IMR-90 (cell line): ENCODE results near the gene PXYLP1.

Source experiments
- MAFK ChIP-seq: IDR thresholded peaks from 2 replicates; pipeline ENCODE4 v1.6.1; 2012; ENCODE audit warnings: low read depth, low read length, improper control_type of control experiment
- POLR2A ChIP-seq: IDR thresholded peaks from 2 replicates; pipeline ENCODE4 v1.6.1; 2012; ENCODE audit warnings: mild to moderate bottlenecking, low read depth, low read length
- RAD21 ChIP-seq: IDR thresholded peaks from 2 replicates; pipeline ENCODE4 v1.6.1; 2012; ENCODE audit warnings: low read length, improper control_type of control experiment
- RCOR1 ChIP-seq: IDR thresholded peaks from 2 replicates; pipeline ENCODE4 v1.6.1; 2012; ENCODE audit warnings: mild to moderate bottlenecking, low read length, improper control_type of control experiment; ENCODE audit not compliant: insufficient replicate concordance
- SMC3 ChIP-seq: fragments of 150-350 bp; IDR thresholded peaks from 2 replicates; pipeline ENCODE4 v1.6.1; 2016; ENCODE audit warnings: low read depth, mild to moderate bottlenecking, antibody characterized with exemption, low read length, moderate library complexity
- TF ChIP-seq, protein P1 (sequence below): conservative IDR thresholded peaks from 2 replicates; pipeline ENCODE4 v1.5.1; 2012; ENCODE audit warnings: mild to moderate bottlenecking, low read depth, low read length, improper control_type of control experiment
- TF ChIP-seq, protein P2 (sequence below): fragments of 150-350 bp; IDR thresholded peaks from 2 replicates; pipeline ENCODE4 v1.6.1; 2017; ENCODE audit warnings: mild to moderate bottlenecking, antibody characterized with exemption, low read length, low read depth

DNA sequence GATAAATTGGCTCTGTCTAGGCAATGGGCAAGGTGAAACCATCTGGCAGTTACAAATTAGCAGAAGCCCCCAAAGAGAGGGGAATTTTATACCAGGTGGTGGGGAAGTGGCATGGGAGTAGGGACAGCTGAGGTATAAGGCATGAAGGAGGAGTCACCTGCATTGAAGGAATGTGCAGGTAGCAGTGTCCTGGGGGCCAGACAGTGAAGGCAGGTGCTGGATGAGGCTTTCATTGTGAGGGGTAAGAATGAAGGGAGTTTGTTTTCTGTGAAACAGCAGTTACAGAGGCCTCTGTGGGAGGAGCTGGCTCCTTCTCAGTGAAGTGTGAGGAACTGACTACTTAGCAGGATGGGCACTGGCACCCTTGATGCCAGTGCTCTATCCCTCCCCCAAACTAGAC, 19.1 kb upstream of the PXYLP1 start:
- TF ChIP-seq, protein P1, sequence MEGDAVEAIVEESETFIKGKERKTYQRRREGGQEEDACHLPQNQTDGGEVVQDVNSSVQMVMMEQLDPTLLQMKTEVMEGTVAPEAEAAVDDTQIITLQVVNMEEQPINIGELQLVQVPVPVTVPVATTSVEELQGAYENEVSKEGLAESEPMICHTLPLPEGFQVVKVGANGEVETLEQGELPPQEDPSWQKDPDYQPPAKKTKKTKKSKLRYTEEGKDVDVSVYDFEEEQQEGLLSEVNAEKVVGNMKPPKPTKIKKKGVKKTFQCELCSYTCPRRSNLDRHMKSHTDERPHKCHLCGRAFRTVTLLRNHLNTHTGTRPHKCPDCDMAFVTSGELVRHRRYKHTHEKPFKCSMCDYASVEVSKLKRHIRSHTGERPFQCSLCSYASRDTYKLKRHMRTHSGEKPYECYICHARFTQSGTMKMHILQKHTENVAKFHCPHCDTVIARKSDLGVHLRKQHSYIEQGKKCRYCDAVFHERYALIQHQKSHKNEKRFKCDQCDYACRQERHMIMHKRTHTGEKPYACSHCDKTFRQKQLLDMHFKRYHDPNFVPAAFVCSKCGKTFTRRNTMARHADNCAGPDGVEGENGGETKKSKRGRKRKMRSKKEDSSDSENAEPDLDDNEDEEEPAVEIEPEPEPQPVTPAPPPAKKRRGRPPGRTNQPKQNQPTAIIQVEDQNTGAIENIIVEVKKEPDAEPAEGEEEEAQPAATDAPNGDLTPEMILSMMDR = no peak
- no peak for TF ChIP-seq POLR2A
- no peak for TF ChIP-seq MAFK
- no peak for TF ChIP-seq SMC3
- no peak for TF ChIP-seq RAD21
- TF ChIP-seq, protein P2, sequence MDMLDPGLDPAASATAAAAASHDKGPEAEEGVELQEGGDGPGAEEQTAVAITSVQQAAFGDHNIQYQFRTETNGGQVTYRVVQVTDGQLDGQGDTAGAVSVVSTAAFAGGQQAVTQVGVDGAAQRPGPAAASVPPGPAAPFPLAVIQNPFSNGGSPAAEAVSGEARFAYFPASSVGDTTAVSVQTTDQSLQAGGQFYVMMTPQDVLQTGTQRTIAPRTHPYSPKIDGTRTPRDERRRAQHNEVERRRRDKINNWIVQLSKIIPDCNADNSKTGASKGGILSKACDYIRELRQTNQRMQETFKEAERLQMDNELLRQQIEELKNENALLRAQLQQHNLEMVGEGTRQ = no peak
- no peak for TF ChIP-seq RCOR1
